Stomach (tissue), 4 donors: ENCODE data around the gene RACGAP1.

ENCODE experiments used
- EP300 ChIP-seq: sonication (generic); formaldehyde crosslinking; IDR thresholded peaks from one replicate; pipeline ENCODE4 v1.6.1; 2017; ENCODE audit warnings: antibody characterized with exemption
- POLR2AphosphoS5 ChIP-seq, 3 donors: sonication (generic); formaldehyde crosslinking; IDR thresholded peaks; one replicate each; pipeline ENCODE4 v1.6.1; 2016; ENCODE audit warnings: antibody characterized with exemption in 3 of 3
- TF ChIP-seq, protein P1 (sequence below), 7 experiments: fragments of 450-650 bp in 4 of 7; fragments of 200-600 bp in 3 of 7; sonication (generic) in 3 of 7; IDR thresholded peaks; one replicate each; pipeline ENCODE4 v1.5.1; 2016 to 2019; ENCODE audit warnings: antibody characterized with exemption in 7 of 7, control low read depth in 2 of 7, mild to moderate bottlenecking in 1 of 7

DNA sequence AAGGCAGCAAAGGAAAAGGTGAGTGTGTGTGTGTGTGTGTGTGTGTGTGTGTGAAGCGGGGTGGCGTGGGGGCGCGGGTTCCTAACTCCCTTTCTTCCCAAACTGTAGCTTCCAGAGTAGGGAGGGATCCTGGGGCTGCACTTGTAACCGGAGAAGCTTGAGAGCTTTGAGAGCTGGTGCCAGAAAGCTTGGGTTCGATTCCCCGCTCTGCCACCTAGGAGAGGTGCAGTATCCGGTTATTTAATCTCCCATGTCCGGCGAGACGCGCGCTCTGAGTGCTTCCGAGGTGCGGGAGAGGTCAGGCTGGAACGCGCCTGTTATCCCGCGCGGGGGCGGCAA, 7.2 kb upstream of the RACGAP1 start:
- TF ChIP-seq, protein P1, sequence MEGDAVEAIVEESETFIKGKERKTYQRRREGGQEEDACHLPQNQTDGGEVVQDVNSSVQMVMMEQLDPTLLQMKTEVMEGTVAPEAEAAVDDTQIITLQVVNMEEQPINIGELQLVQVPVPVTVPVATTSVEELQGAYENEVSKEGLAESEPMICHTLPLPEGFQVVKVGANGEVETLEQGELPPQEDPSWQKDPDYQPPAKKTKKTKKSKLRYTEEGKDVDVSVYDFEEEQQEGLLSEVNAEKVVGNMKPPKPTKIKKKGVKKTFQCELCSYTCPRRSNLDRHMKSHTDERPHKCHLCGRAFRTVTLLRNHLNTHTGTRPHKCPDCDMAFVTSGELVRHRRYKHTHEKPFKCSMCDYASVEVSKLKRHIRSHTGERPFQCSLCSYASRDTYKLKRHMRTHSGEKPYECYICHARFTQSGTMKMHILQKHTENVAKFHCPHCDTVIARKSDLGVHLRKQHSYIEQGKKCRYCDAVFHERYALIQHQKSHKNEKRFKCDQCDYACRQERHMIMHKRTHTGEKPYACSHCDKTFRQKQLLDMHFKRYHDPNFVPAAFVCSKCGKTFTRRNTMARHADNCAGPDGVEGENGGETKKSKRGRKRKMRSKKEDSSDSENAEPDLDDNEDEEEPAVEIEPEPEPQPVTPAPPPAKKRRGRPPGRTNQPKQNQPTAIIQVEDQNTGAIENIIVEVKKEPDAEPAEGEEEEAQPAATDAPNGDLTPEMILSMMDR (IDR thresholded peaks at IDR 0.05): no peak
- TF ChIP-seq POLR2AphosphoS5 (IDR thresholded peaks at IDR 0.05) (no peak), EP300 (no peak)
